Adrenal gland (tissue), 12 donors: ENCODE data around the gene LRRC46. TPM values are rescaled to one million over a fixed set of nuclear protein-coding genes. Genes with fewer than 3 reads are reported as not detected.
A peak's percentile ranks its signal among the peaks of the same experiment; 100 is the strongest.

ENCODE experiments used
- DNase-seq, 7 donors: peaks; one replicate each; pipeline ENCODE4 v3.0.0-alpha.2; 2019 to 2020
- H3K27ac ChIP-seq, 5 donors: fragments of 200-600 bp; sonication (generic) in 4 of 5; 1 replicate in 3 of 5; 2 replicates in 2 of 5; pipeline versions ENCODE4 v1.5.1 to v1.8.0; 2016 to 2020; ENCODE audit warnings: mild to moderate bottlenecking in 1 of 5
- H3K27me3 ChIP-seq: fragments of 200-600 bp; 2 replicates; pipeline ENCODE4 v1.8.0; 2021
- H3K36me3 ChIP-seq, 2 donors: fragments of 200-600 bp; replicated peaks in 1 of 2; 1 replicate in 1 of 2; 2 replicates in 1 of 2; pipeline versions ENCODE4 v1.5.1 to v1.8.0; 2018 to 2022
- H3K4me1 ChIP-seq, 2 donors: fragments of 200-600 bp; replicated peaks in 1 of 2; 1 replicate in 1 of 2; 2 replicates in 1 of 2; pipeline versions ENCODE4 v1.5.1 to v1.8.0; 2018 to 2021
- H3K4me3 ChIP-seq, 4 donors: fragments of 200-600 bp; sonication (generic) in 3 of 4; one replicate each; pipeline ENCODE4 v1.5.1; 2016 to 2018
- H3K9me3 ChIP-seq, 3 donors: fragments of 200-600 bp; sonication (generic) in 1 of 3; replicated peaks in 1 of 3; 1 replicate in 2 of 3; 2 replicates in 1 of 3; pipeline versions ENCODE4 v1.5.1 to v1.8.0; 2016 to 2021
- POLR2A ChIP-seq, 2 donors: fragments of 450-650 bp; IDR thresholded peaks; one replicate each; pipeline ENCODE4 v1.6.1; 2017; ENCODE audit warnings: antibody characterized with exemption in 2 of 2, mild to moderate bottlenecking in 2 of 2, moderate library complexity in 1 of 2
- WGBS, 4 donors: extraction: QIAGEN DNeasy Blood & Tissue Kit in 2 of 4; methylation state at CpG; one replicate each; pipeline versions ENCODE4 v1.1.5 to v1.1.7; 2013 to 2017; 5-methylcytosine and 5-hydroxymethylcytosine counted together
- intact Hi-C, 2 donors: fragments of 100-400 bp; cut with DNase I; formaldehyde crosslinking; loops; one replicate each; pipeline versions ENCODE4 v1.14.1 to v1.15.0; 2022 to 2023
- polyA plus RNA-seq, 3 donors: library from polyadenylated mRNA; stranded (reverse); fragments of 200-250 nt in 2 of 3; fragments of 350-450 nt in 1 of 3; fragmentation: Illumina TruSeq in 1 of 3; extraction: RNeasy Lipid Tissue Mini Kit (QIAGEN cat#74804) in 1 of 3; gene quantifications; one replicate each; pipeline ENCODE4 v1.2.3, GENCODE V29; 2013 to 2014
- total RNA-seq, 9 donors: library from RNA; depleted of rRNA in 4 of 9; stranded (reverse); fragments of >200 nt in 4 of 9; fragments of 120-200 nt in 1 of 9; fragmentation: NEBNext Ultra II Directional in 1 of 9; extraction: Animal tissue kit (Norgen Biotek cat#: 25700) in 1 of 9; gene quantifications; one replicate each; pipeline versions ENCODE4 v1.1.0 to v1.2.4, GENCODE V29; 2013 to 2023
- TF ChIP-seq, protein P1 (sequence below), 6 experiments: fragments of 450-650 bp in 4 of 6; fragments of 200-600 bp in 2 of 6; sonication (generic) in 1 of 6; IDR thresholded peaks; 1 replicate in 5 of 6; 2 replicates in 1 of 6; pipeline versions ENCODE4 v1.5.1 to v1.8.0; 2016 to 2021; ENCODE audit warnings: antibody characterized with exemption in 6 of 6, mild to moderate bottlenecking in 2 of 6, moderate library complexity in 1 of 6
- donor health status: healthy with polysubstance abuse.
- donor health status: Bipolar disorder and iron deficiency.
- donor health status: DM: yes; HTN: yes; CAD: no.
- donor health status: DM: no; HTN: no; CAD: no.
- donor health status: DM: no; HTN: no; CAD: no.
- donor health status: DM: yes; HTN: yes; CAD: no.

Gene LRRC46
- total and polyA plus RNA-seq, 12 donors, result 0.11 to 2.3 (median 0.61) TPM; not detected in 3

DNA sequence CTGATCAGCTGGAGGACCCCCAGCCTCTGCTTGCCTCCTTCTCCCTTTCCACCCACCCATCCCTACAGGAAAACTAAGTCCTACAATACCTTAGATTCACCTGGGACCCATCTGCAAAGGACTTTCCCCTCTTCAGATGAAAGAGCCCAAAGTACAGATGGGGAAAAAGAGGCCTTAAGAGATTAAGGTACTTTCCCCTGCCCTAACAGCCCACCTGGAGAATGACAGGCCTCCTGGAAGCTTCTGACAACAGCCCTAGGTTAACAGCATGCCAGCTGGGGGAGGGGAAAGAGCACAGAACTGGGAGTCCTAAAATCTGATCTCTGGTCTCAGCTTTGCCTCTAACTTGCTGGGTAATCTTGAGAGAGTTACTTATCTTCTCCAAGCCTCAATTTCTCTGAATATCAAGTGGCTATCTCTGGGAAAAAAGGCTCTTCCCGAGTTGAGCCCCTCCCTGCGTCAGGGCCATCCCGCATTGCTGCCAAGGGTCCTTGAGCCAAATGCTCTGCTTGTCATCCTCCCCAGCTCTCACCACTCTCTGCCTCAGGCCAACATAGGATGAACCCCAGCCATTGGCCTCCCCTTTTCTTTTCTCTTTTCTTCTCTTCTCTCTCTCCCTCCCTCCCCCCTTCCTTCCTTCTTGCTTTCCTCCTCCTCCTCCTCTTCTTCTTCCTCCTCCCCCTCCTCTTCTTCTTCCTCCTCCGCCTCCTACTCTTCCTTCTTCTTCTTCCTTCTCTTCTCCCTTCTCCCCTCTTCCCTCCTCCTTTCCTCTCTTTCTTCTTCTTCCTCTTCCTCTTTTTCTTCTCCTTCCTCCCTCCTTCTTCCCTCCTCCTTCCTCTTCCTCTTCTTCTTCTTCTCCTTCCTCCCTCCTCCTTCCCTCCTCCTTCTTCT is 42.0 kb downstream of the LRRC46 start:
- Histone ChIP-seq H3K4me1 (peaks cover 3 to 10% of the 10 kb centered on the region in 2 donors), H3K36me3 (no peaks in the 10 kb centered on the region), H3K9me3 (no peaks in the 10 kb centered on the region), H3K27ac (no peak overlapping the region), H3K4me3 (no peak overlapping the region), H3K27me3 (peaks cover 25% of the 10 kb centered on the region)
- intact Hi-C loops, result no loop called here
- no peak for TF ChIP-seq POLR2A (IDR thresholded peaks at IDR 0.05)
- TF ChIP-seq, protein P1, sequence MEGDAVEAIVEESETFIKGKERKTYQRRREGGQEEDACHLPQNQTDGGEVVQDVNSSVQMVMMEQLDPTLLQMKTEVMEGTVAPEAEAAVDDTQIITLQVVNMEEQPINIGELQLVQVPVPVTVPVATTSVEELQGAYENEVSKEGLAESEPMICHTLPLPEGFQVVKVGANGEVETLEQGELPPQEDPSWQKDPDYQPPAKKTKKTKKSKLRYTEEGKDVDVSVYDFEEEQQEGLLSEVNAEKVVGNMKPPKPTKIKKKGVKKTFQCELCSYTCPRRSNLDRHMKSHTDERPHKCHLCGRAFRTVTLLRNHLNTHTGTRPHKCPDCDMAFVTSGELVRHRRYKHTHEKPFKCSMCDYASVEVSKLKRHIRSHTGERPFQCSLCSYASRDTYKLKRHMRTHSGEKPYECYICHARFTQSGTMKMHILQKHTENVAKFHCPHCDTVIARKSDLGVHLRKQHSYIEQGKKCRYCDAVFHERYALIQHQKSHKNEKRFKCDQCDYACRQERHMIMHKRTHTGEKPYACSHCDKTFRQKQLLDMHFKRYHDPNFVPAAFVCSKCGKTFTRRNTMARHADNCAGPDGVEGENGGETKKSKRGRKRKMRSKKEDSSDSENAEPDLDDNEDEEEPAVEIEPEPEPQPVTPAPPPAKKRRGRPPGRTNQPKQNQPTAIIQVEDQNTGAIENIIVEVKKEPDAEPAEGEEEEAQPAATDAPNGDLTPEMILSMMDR (IDR thresholded peaks at IDR 0.05), result no peak
- 47 to 61% (median 58%) methylated on average over 4 of the region's 4 CpGs for WGBS, 4 donors
- no peak for DNase-seq

DNA sequence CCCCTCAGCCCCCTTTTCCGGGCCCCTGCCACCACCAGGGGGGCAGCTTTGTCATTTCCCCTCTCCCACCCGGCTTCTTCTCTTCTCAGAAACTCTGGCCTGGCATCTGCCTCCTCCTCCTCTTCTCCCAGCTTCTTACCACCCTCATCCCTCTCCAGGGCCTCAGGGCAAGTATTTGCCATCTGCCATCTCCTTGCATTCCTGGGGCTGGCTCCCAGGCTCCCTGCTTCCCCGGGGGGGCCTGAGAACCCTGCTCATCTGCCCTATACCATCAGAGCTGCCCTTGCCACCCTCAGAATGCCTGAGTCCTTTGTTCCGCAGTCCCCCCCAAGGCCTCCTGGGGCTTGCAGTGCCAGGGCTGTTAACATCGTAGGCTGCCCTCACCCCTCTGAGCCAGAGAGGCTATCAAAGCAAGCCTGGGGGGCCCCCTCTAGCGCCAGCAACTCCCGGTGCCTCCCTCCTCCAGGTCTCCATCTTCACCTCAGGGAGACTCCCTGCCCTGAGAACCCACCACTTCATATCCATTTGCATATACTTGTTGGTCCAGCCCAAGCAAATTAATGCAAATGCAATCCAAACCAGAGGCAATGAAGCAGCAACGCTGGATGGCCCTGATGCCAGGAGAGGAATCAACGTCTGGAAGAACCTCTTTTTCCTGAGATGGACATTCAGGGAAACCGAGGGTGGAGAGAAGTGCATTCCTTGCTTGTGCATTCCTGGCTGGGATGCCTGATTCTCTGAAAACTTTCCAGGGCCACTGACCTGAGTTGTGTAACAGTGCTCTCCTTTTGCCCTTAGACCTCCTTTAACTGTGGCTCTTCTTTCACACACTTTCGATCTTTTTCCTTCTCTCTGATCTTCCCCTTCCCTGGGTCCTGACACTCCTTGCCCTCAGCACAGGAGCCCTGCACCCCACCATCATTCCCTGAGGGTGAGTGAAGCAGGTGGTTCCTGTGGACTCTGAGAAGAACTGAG is 43.8 kb downstream of the LRRC46 start:
- no peaks in the 10 kb centered on the region for H3K9me3 ChIP-seq
- H3K27me3 ChIP-seq, result peaks cover 20% of the 10 kb centered on the region
- no peaks in the 10 kb centered on the region for H3K36me3 ChIP-seq
- H3K4me3 ChIP-seq, result no peak overlapping the region
- no peak overlapping the region for H3K27ac ChIP-seq
- intact Hi-C loops, result no loop called here
- DNase-seq, result no peak
- H3K4me1 ChIP-seq, result peaks cover 3 to 10% of the 10 kb centered on the region in 2 donors
- TF ChIP-seq, protein P1 (IDR thresholded peaks at IDR 0.05), result no peak
- TF ChIP-seq POLR2A (IDR thresholded peaks at IDR 0.05), result no peak
- WGBS, 4 donors, result 57 to 68% (median 65%) methylated on average over 9 to 11 of the region's 11 CpGs

DNA sequence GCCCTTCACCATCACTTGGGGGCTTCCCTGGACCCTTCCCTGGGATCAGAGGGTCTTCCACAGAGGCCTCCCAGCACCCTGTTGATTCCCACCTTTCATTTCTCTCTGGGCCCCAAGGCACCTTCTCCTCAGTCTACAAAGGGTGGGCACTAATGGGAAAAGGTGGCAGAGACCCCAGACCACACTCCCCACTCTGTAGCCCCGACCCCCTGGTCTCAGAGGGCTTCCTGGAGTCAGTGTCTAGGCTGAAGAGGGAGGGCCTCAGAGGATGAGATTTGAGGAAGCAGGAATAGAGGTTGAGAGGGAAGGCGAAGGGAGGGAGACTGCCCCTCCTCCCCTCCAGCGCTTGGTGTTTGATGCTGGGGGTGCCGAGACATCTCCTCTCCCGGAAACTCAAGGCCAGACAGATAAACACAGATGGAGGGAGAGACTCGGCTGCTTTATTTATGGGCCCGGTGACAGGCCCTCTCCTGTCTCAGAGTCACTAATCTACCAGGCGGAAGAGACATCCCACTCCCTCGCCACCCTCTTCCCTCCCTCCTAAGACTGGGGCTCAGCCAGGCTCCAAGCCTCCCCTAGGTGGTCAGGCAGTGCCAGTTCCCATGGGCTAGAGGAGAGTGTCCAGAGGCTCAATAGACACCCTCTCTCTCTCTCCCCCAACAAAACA is 46.0 kb downstream of the LRRC46 start:
- peak in 4 of 7 donors; percentile 30 to 49 (median 38) for DNase-seq
- peaks cover 10% of the 10 kb centered on the region for H3K27me3 ChIP-seq
- 22 to 40% (median 27%) methylated on average over 3 to 9 of the region's 9 CpGs for WGBS, 4 donors
- H3K9me3 ChIP-seq, result no peaks in the 10 kb centered on the region
- TF ChIP-seq POLR2A (IDR thresholded peaks at IDR 0.05), result no peak
- TF ChIP-seq, protein P1 (IDR thresholded peaks at IDR 0.05), result no peak
- intact Hi-C loops, result no loop called here
- H3K36me3 ChIP-seq, result no peaks in the 10 kb centered on the region
- H3K4me1 ChIP-seq, result peaks cover 3 to 10% of the 10 kb centered on the region in 2 donors
- H3K27ac ChIP-seq, result no peak overlapping the region
- no peak overlapping the region for H3K4me3 ChIP-seq
